ENCODE measurements around the gene DOLPP1. TPM values are rescaled to one million over a fixed set of nuclear protein-coding genes. Genes with fewer than 3 reads are reported as not detected.

The DOLPP1 gene
- polyA plus RNA-seq, 1 of the 3 experiments (the other 2 are of a cell fraction) = 19.9 TPM

- no peaks in the 10 kb centered on the region for H3K27me3 ChIP-seq (ENCODE audit: insufficient read depth)
- ChIA-PET CTCF (interaction anchor here (0.6 to 16.0 kb wide), 9 partner anchors 12 to 666 kb away, joined by 3 to 211 read pairs (median 4); partner anchors contain the start of genes C9orf50, PTPA and SH3GLB2), POLR2A (no interaction called here)
- TF ChIP-seq FOXJ3 (CRISPR knock-in tag; IDR thresholded peaks at IDR 0.05) (no peak), MXI1 (IDR thresholded peaks at IDR 0.05; ENCODE audit: low read depth, low read length) (no peak), EP300 (IDR thresholded peaks at IDR 0.05; ENCODE audit: borderline replicate concordance in 1 of 2, low read depth in 1 of 2, low read length in 1 of 2) (no peak), NFIC (IDR thresholded peaks at IDR 0.05; ENCODE audit: borderline replicate concordance) (no peak), SIN3A (IDR thresholded peaks at IDR 0.05; ENCODE audit: borderline replicate concordance, low read depth, low read length) (no peak), POLR2AphosphoS5 (IDR thresholded peaks at IDR 0.05; ENCODE audit: low read depth, low read length) (no peak), MEF2A (IDR thresholded peaks at IDR 0.05; ENCODE audit: borderline replicate concordance, low read depth) (no peak), GABPA (IDR thresholded peaks at IDR 0.05; ENCODE audit: low read depth) (no peak), PBX3 (IDR thresholded peaks at IDR 0.05) (no peak), CTCF (IDR thresholded peaks at IDR 0.05) (no peak), USF2 (IDR thresholded peaks at IDR 0.05; ENCODE audit: borderline replicate concordance, low read depth, low read length) (no peak), RXRA (IDR thresholded peaks at IDR 0.05; ENCODE audit: borderline replicate concordance, low read depth) (no peak)
- no peaks in the 10 kb centered on the region for H4K20me1 ChIP-seq (ENCODE audit: insufficient read depth)
- H3K9me2 ChIP-seq = no peaks in the 10 kb centered on the region
- no peaks in the 10 kb centered on the region for H3K9me3 ChIP-seq
- H3K36me3 ChIP-seq (replicated peaks in 1 of 2; ENCODE audit: control insufficient read depth in 1 of 2, insufficient read depth in 2 of 2, low read length in 1 of 2) = peaks cover 5 to 23% of the 10 kb centered on the region in 2 experiments
- peaks cover 29% of the 10 kb centered on the region for H3K79me2 ChIP-seq (ENCODE audit: insufficient read depth)
- no peak overlapping the region for H3K9ac ChIP-seq
- H3K4me3 ChIP-seq (ENCODE audit: low read depth in 2 of 2, low read length in 1 of 2) = no peak overlapping the region
- 89% methylated on average over 3 of the region's 3 CpGs for WGBS (ENCODE audit: low lambda C conversion rate)
- no peak overlapping the region for H2AFZ ChIP-seq (ENCODE audit: low read depth)
- H3K4me1 ChIP-seq (ENCODE audit: control insufficient read depth in 1 of 2, insufficient read depth in 2 of 2, low read depth in 1 of 2, low read length in 1 of 2) = peaks cover 14 to 15% of the 10 kb centered on the region in 2 experiments; a peak in 3 of 4 replicates
- DNase-seq = no peak
- H3K27ac ChIP-seq (ENCODE audit: low read depth in 2 of 2, low read length in 1 of 2) = no peak overlapping the region
- H3K4me2 ChIP-seq = no peak overlapping the region
- H3F3A ChIP-seq (replicated peaks; ENCODE audit: insufficient read depth) = peaks cover 4% of the 10 kb centered on the region
Observed at GRCh38 chr9:129124506-129125069, 43.7 kb downstream of the DOLPP1 start.

GRCh38 chr9:129125478-129125877 lies 44.6 kb downstream of the DOLPP1 start:
- WGBS (ENCODE audit: low lambda C conversion rate) = 78% methylated on average over 6 of the region's 8 CpGs
- TF ChIP-seq FOSL2 (IDR thresholded peaks at IDR 0.05; ENCODE audit: borderline replicate concordance, low read depth) (peak; percentile 26; the same call in 1 of the 2 replicates), IRF3 (IDR thresholded peaks at IDR 0.05; ENCODE audit: low read depth, low read length) (no peak), RAD21 (IDR thresholded peaks at IDR 0.05; ENCODE audit: low read length) (no peak), MEF2A (IDR thresholded peaks at IDR 0.05; ENCODE audit: borderline replicate concordance, low read depth) (no peak), REST (IDR thresholded peaks at IDR 0.05; ENCODE audit: low read depth, low read length) (no peak), JUND (IDR thresholded peaks at IDR 0.05) (no peak), TEAD4 (IDR thresholded peaks at IDR 0.05; ENCODE audit: borderline replicate concordance, insufficient read depth) (no peak), FOXM1 (IDR thresholded peaks at IDR 0.05; ENCODE audit: low read depth) (no peak), FOXJ3 (CRISPR knock-in tag; IDR thresholded peaks at IDR 0.05) (no peak)

More at GRCh38 chr9:129125478-129125877, 44.6 kb downstream of the DOLPP1 start:
- Histone ChIP-seq H3K4me3 (ENCODE audit: low read depth in 2 of 2, low read length in 1 of 2) (no peak overlapping the region), H3K4me2 (no peak overlapping the region), H3F3A (replicated peaks; ENCODE audit: insufficient read depth) (peaks cover 7% of the 10 kb centered on the region), H3K36me3 (replicated peaks in 1 of 2; ENCODE audit: control insufficient read depth in 1 of 2, insufficient read depth in 2 of 2, low read length in 1 of 2) (peaks cover 5 to 28% of the 10 kb centered on the region in 2 experiments), H3K27me3 (ENCODE audit: insufficient read depth) (no peaks in the 10 kb centered on the region), H3K79me2 (ENCODE audit: insufficient read depth) (peaks cover 24% of the 10 kb centered on the region), H4K20me1 (ENCODE audit: insufficient read depth) (no peaks in the 10 kb centered on the region), H3K4me1 (ENCODE audit: control insufficient read depth in 1 of 2, insufficient read depth in 2 of 2, low read depth in 1 of 2, low read length in 1 of 2) (peaks cover 14 to 15% of the 10 kb centered on the region in 2 experiments; a peak in 3 of 4 replicates), H2AFZ (ENCODE audit: low read depth) (no peak overlapping the region), H3K27ac (ENCODE audit: low read depth in 2 of 2, low read length in 1 of 2) (no peak overlapping the region), H3K9me2 (no peaks in the 10 kb centered on the region), H3K9ac (no peak overlapping the region), H3K9me3 (no peaks in the 10 kb centered on the region)
- ChIA-PET POLR2A (no interaction called here), CTCF (interaction anchor here (0.9 to 16.0 kb wide), 9 partner anchors 10 to 499 kb away, joined by 3 to 211 read pairs (median 4); partner anchors contain the start of genes PTPA and SH3GLB2)
- no peak for DNase-seq

Measured in SK-N-SH (cell line).